CD4-positive, alpha-beta T cell treated with Interleukin-1 beta for 1 hour (primary cell): ENCODE results near the gene CDK14.

ENCODE experiments used
- DNase-seq, 2 donors: peaks; one replicate each; pipeline ENCODE4 v3.0.0-alpha.2; 2020 to 2022

Gene CDK14

DNA sequence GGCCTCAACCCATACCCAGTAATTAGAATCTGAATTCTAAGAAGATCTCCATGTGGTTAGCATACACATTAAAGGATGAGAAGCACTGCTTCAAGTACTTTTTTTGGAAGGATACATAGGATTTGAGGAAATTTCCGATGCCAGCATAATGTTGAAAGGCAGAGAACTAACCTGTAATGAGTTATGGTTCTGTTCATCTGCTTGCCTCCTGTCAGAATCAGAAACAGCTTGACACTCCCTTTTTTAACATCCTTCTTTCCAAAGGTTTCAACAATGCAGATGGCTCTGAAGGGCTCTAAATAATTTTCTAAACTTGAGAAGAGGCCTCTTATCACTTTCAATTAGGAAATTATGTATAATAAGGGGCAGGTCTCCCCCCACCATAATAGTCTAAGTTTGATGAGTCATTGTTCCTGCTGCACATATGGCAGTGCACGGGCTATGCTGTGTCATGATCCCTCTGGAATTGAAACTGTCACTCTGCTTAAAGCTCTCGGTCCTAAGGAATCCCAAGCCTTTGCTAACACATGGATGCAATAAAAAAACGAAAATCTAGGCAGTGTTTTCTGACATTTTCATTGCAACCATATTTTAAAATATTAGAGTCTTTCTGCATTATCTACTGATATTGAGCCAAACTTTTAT is 376.9 kb downstream of the CDK14 start:
- DNase-seq: no peak

DNA sequence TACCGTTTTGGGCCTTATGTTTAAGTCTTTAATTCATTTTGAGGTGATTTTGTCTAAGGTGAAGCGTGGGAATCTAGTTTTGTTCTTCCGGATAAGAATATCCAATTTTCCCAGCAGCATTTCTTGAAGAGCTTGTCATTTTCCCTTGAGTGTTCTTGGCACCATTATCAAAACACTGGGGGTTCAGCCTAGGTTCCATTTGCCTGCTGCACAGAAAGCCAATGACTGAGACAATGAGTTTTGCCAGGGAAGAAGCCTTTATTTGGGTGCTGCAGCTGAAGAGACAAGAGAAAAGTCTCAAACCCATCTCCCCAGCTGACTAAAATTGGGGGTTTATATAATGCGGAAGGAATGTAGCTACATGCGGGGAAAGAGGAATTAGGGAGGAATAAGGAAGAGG is 380.9 kb downstream of the CDK14 start:
- DNase-seq: no peak

DNA sequence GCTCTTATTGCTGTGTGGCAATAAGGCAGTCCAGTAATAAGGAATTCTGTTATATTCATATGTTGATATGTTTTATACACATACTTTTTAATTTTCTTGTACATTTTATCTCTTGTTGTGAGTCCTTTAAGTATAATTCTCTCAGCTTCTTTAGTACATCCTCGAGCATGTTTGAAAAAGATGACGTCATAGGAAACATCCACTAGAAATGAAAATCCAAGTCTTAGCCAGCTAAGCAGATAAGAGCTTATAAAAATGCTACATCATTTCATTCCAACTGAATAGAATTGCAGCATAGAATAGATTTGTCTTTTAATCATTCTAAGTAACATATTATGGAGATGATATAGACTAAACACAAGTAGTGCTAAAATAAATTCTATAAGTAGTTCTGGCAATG is 384.4 kb downstream of the CDK14 start:
- DNase-seq: no peak

DNA sequence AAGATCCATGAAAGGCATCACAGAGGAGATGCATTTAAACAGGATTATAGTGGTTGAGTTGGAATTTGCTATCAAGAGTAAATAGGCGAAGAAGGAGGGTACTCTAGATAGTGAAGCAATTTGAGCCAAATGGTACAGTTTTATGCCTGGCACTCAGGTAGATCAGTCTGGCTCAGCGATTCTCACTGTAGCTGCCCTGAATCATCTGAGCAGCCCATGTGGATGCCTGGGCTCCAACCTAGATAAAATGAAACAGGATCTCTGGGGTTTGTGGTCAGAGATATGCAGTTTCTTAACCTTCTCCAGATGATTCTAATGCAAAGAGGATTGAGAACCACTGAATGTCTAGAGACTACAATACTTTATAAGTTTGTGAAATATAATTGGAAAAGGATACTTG is 386.1 kb downstream of the CDK14 start:
- no peak for DNase-seq

DNA sequence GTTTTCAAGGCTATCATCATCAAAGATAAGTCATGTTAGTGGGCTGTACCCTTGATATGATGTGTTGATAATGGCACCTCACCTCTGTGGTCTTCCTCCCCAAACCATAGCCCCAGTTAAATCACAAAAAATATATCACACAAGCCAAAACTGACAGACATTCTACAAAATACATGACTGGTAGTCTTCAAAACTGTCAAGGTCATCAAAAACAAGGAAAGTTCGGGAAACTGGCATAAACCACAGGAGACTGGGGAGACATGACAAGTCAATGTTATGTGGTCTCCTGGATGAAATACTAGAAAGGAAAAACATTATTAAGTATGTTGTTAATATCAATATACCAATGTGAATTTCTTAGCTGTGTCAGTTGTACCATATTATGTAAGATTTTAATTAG is 388.6 kb downstream of the CDK14 start:
- DNase-seq: no peak

DNA sequence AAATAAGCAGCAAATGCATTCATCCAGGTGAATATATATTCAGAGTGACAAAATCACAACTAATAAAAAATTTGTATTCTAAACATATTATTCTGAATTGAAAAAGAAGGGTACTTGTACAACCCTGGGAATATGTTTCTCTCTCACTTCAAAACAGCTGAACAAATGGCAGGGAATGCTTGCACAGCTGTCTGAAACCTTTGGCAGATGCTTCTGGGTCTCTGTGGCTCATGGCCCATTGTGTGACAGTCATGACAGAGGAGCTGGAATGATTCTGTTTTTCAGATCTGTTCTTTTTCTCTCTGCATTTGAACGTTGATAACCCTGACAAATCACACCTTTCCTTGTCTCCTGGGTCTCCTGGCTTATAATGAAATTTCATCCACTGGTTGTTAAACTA is 392.4 kb downstream of the CDK14 start:
- no peak for DNase-seq

DNA sequence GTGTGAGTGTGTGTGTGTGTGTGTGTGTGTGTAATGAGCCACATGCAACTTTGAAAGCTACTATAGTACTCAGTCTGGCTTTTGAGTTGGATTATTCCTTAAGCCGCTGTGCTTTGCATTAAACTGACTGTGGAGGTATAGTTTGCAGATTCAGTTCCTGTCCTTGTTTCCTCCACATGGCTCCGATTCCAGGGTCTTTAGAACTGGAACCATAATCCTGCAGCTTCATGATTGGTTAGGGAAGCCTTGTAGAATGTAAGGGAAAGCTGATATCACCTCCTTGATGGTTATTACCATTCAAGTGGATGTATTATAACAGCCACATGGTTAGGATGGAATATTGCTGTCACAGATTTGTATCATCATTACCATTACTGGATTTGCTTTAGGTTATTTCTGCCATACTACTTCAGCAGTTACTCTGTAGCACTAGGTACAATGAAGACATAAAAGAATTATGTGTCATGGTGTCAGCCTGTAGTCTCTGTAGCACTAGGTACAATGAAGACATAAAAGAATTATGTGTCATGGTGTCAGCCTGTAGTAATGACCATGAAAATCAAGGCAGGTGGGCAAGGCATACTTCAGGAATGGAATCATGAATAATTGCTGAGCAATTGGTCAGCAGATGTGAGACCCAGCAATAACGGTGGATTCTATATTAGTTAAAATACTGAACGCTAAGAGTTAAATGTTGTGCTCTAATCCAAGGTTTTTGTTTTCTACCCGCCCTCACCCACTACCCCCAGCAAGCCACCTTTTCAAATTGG is 393.1 kb downstream of the CDK14 start:
- no peak for DNase-seq

DNA sequence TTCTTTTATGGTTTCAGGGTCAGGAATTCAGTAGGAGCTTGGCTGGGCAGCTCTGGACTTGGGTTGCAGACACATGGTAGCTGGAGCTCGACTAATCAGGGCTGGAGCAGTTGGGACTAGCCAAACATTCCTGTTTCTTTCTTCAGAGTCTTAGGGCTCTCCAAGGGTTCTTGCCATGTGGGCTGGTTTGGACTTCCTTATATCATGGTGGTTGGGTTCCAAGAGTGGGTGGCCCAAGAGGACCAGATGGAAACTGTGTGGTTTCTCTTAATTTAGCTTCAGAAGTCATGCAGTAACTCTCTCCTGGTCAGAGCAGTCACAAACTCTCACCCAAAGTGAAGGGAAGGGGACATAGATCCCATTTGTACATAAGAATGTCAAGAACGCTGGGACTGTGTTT is 398.0 kb downstream of the CDK14 start:
- no peak for DNase-seq

DNA sequence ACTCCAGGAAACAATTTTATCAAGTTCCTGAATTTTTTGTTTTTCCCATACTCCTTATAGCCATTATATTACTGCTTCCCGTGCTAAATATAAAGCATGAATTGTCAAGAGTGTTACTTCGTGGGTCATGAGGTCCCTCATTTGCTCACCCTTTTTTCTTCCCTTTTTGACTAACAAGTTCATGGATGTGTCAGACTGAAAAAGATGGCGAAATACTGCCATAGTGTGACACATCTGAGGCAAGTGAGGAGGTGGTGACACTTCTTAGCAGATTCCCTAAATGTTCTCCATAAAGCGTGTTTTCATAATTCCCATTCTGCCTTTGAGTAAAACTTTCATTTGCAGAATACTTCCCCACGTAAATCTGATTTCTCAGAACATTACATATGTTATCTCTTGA is 398.5 kb downstream of the CDK14 start:
- no peak for DNase-seq

DNA sequence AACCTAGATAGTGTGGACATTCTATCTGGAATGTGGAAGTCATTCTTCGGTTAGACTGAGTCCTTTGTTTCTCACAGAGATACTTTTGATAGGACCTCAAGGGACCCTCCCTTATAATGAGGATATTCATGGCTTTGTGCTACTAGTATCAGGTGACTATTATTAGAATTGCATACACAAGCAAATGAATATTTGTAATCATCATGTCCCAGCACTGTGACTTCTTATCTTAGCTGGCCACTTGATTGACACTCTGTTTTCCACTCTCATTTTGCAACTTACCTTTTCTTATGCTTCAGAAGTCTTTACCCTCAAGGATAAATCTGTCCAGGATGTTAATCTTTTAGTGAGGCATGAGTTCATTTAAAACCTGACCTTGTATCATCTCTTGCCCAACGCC is 399.9 kb downstream of the CDK14 start:
- no peak for DNase-seq

DNA sequence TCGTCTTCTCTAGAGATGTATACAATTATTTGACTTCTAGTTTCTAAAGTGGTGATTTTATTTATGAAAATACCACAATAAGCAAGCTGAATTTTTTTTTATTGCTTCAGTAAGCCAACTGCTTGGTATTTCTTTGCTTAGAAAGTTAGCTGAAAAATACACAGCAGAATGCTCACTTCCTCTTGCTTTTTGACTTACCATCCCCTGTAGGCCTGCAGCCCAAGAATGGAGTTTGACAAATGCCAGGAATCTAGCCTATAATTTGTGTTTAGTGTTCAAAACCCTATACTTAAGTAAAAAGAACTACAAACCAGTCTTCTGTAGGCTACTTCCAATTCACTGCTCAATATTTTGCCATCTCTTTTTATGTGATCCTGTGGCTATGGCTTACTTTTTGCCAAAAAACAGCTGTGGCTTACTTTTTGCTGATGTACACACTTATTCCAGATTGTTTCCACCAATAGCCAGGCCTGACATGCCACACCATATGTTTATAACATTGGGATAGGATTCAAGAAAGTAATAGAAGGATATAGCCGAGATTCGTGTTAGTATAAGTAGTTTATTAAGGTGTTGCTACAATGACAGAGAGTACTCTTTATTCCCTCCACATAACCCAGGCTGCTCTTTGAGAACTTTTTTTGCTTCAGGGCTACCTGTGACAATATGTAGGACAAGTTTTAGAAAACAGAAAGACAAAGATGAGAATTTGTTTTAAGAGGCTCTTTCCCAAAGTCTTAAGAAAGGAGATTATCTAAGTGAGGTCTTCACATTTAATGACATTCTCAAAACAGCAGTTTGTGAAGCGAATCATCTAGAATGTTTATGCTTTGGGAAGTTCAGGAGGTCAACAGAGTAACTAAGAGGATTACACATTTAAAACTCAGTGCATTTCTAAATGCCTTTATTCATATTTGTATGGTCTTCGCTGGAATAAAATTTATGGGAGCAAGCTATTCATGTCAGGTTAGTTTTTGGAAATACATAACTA is 404.2 kb downstream of the CDK14 start:
- no peak for DNase-seq

DNA sequence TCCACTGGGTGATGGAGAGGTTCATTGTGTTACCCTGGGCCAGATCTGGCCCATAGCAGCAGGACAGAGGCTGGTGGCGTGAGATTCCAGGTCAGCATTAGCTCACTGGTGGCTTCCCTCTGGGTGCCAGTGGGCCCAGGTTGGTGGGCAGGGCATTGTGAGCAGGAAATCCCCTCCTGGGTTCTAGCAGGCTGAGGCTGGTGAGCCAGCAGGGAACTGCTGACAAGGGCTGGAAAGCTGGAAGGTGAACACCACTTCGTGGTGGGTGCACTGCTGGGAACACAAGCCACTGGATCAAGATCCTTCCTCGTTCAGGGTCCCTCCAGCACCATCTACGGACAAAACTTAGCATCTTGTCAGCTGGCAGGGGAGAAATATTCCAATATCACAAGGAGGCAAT is 408.9 kb downstream of the CDK14 start:
- no peak for DNase-seq

DNA sequence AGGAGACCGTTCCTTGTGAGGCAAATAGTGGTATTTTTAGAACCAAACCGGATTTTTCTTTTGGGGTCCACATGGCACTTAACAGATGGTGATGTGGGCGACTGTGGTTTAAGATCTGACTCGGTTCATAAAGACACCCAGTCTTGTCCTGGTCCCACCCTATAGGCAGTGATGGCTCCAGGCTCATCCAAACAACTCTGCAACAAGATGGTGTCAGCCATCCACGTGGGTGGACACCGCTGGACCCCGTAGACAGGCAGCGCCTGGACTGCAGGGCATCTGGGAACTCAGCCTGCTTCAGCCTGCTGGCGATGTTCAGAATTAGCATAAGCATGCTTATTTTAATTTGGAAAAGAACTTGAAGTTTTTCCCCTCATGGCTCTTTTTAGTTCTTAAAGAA is 409.7 kb downstream of the CDK14 start:
- no peak for DNase-seq

DNA sequence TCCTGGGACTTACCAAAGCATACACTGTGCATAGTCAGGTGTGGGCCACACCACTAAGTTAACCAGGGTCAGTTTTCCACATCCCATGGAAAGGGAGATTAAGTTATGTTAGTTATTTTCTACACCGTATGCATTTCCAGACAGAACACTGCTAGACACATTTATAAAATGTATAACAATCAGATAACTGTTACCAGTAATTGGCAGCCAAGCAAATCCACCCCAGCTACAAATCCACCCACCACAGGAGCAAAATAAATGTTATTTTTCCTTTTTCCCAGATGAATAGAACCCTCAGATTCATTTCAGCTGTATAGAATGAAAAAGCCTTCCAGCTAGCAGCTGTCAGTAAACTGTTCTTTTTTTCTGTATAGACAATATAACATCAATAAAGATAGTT is 411.2 kb downstream of the CDK14 start:
- no peak for DNase-seq

DNA sequence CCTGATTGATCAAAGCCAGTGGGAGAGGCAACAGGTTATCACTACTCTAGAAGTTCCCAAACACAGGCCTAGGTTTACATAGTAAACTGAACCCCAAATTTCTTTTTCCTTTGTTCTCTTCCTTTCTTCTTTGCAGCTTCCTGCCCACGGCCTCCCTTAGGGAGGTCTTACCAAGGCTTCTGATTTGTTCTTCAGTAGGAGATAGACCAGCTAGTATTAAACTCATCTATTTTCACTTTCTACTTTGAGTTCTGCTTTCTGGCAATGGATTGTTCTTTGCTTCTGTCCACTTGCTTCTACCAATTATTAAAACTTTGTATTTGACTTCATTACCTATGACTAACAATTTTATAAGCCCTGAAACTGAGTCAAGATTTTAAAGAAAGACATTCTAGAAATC is 417.0 kb downstream of the CDK14 start:
- DNase-seq: no peak

DNA sequence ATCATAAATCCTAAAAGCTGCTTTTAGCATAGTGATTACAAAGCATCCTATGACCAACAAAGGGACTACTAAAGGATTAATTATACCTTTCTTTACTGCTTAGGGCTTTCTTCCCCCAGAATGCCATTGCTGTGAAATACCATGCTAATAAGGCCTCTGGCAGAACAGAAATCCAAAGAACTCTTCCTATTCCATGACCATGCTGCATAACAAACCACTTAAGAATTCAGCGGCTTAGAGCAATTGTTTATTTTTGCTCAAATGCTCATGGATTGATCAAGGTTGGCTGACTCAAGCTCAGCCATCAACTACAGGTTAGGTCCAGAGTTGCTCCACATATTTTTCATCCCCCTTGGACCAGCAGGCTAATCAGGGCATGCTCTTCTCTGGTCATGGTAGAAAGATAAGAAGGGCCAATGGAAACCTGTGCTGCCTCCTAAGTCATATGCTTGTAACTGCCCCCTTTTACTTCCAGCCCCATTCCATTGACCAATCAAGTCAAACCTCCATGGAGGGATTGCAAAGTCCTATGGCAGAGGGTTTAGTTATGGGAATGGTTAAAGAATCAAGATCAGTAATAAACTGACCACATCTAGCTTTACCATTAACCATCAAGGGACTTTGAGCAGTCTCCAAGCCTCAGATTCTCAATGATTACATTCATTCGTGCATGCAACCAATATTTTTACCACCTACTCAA is 423.7 kb downstream of the CDK14 start:
- no peak for DNase-seq

DNA sequence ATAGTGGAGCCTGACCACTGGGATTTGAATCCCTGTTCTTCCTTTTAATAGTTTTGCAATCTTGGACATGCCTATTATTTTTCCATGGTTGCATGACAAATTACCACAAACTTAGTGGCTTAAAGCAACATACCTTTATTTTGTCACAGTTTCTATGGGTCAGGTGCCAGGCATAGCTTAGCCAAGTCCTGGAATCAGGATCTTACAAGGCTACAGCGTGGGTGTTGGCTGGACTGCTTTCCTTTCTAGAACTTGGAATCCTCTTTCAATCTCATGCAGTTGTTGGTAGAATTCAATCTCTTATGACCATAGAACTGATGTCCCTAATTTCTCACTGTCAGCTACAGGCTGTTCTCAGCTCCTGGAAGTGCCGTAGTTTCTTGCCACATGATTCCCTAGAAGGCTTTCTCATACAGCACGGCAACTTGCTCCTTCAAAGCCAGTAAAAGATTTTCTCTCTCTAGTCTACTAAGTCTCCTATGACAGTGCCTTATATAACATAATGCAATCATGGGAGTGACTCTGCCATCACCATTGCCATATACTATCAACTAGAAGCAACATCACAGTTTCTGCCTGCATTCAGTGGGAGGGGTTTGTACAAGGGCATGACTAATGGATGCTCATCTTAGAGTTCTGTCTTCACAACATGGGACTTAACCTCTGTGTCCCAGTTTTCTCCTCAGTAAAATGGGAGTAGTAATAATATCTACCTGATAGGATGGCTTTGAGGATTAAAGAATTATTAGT is 424.7 kb downstream of the CDK14 start:
- DNase-seq: no peak

DNA sequence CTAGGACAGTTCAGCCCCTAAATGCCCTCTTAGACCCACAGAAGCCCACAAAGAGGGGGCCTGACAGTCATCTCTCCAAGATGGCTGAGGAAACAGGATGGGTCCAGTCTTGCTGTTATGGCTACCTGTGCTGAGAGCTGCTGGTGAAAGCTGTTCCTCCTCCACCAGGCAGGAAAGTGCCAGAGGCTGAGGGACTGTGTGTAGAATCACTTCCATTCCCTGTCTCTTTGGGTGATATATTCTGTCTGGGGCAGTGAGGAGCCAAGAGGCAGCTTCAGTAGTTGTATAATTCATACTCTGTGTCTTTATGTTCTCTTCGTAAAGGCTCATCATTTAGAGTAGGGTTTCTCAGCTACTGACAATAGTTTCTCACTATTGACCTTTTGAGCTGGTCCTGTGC is 425.8 kb downstream of the CDK14 start:
- no peak for DNase-seq

DNA sequence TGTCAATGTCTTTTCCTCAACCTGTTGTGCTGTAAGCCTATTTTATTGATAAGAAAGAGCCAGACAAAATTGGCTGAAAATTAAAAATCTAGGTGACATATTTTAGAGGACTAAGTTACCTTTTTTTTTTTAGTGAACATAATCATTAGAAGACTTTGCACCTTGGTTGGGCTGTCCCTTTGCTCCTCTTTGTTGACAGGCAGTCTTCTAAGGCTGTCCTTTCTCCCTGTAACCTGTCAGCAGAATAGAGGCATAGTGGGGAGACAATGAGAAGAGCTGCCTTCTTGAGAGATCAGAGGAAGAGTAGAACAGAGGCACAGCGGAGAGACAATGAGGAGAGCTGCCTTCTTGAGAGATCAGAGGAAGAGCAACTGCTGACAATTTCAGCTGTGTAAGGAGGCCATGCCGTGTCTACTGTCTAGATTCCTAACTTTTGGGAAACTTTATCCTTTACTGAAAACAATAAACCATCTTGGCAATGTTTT is 429.8 kb downstream of the CDK14 start:
- no peak for DNase-seq

DNA sequence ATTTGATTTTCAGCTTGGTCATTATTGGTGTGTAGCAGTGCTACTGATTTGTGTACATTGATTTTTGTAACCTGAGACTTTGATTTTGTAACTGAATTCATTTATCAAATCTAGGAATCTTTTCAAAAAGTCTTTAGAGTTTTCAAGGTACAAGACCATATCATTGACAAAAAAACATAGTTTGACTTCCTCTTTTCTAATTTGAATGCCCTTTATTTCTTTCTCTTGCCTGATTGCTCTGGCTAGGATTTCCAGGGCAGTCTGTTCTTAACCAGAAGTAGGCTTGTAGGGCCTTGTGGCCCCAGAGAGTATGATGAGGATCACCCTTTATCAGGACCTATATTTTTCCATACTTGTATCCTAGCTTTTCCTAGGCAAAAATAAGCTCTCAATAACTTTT is 433.6 kb downstream of the CDK14 start:
- no peak for DNase-seq

DNA sequence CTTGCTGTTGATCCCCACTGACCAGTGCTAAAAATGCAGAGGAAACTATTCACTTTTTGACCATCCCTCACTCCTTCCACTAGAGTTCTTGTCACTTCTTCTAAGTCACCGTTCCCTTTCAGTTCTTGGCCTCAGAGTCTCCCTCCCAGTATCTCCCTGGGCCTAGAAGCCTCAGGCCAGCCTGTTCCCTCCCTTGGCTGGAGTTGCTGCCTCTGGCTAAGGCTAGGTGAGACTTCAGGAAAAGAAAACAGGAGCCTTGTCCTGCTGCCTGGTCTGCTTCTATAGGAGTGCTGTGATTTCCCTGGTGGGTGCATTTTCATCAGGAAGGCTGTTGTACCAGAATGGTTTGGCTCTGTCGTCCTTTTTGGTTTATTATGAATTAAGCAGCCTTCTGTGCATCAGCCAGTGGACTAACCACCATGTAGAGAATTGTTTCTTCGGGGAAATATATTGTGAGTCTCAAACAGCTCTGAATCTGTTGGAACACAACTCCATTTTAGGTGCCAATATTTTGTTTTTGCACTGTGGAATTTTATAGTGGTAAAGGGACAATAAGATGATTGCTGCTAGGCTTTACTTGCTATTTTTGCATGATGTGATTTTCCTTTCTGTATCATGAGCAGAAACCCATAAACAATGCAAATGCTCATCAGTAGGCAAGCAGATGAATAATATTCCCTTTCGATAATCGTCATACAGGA is 434.7 kb downstream of the CDK14 start:
- DNase-seq: no peak
